OCI-LY7 (cell line): Measurements from ENCODE around the gene ACTL8.

ENCODE experiments used
- CTCF ChIP-seq: fragments of 200-600 bp; sonication (generic); conservative IDR thresholded peaks from 2 replicates; pipeline ENCODE4 v1.5.1; 2014; ENCODE audit warnings: mild to moderate bottlenecking, antibody characterized with exemption, low read length, moderate library complexity, mixed read lengths
- EZH2phosphoT487 ChIP-seq: fragments of 200-600 bp; sonication (generic); IDR thresholded peaks from 2 replicates; pipeline ENCODE4 v1.6.1; 2018; ENCODE audit warnings: low read depth, borderline replicate concordance, mild to moderate bottlenecking, mixed run types, antibody characterized with exemption, low read length, moderate library complexity, mixed read lengths

DNA sequence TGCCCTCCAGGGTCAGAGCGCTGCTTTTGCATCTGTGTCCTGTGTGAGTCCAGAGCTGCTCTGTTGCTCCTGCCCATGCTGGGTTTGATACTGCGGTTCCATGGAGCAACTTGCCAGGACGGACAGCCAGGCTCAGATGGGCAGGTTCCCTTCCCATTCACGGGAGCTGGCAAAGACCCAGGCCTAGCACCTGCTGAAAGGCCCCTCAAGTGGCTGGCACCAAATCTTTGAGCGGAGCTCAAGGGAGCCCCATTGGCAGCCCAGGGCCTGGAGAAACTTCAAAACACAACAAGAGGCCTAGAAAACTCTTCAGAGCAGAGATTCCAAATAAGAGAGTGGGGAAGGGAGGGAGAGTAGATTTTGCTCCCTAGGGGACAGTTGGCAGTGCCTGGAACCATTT, 97.2 kb downstream of the ACTL8 start:
- no peak for TF ChIP-seq CTCF
- no peak for TF ChIP-seq EZH2phosphoT487
